CD4-positive, alpha-beta T cell treated with Interleukin-21 for 1 hour (primary cell): ENCODE data around the gene APBB2.
"Not testable (repeated sequence)": the region's sequence is repeated elsewhere in the genome, so short reads cannot be mapped to it uniquely, and the experiment has no call there.

ENCODE experiments used
- DNase-seq: peaks from one replicate; pipeline ENCODE4 v3.0.0-alpha.2; 2020

APBB2 gene

DNA sequence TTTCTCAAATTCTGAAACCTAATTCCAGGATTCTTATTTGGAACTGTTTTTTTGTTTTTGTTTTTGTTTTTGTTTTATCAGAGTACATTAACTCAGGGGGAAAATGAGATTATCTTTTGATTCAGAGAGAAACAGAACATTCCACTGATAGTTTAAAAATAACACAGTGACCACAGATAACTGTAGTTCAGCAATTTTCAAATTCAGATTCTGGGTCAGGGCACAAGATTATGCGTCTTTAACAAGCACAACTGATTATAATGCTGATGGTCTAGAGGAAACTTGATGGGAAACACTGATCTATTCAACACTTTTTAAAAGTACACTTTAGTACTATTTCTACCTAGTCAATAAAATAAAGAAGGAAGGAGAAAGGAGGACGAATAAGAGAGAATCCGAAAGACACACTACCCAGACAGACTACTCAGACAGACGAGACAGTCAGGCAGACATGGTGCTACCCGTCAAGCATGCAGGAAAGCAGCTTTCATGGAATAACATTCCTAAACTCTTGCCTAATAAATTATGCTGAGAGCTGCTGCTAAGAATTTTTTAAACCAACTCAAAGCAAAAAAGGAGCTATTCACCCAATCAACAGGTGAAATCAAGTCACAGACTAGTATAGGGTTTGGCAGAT, 59.0 kb downstream of the APBB2 start:
- no peak for DNase-seq

DNA sequence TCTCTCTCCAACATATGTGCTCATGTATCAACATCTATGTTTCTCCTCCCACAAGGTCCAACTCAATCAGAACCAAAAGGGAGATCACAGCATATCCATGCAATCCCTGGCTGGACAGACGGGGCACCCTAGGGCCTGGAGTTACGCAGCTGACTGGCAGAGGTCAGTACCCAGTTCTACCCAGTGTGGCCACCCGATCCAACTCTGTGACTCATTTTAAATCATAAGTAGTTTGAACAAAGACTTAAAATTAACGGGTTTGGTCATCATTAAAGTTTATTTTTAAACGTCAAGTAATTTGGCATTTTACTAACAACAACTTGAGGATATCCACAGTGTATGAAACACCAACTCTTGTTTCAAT, 59.5 kb downstream of the APBB2 start:
- no peak for DNase-seq

DNA sequence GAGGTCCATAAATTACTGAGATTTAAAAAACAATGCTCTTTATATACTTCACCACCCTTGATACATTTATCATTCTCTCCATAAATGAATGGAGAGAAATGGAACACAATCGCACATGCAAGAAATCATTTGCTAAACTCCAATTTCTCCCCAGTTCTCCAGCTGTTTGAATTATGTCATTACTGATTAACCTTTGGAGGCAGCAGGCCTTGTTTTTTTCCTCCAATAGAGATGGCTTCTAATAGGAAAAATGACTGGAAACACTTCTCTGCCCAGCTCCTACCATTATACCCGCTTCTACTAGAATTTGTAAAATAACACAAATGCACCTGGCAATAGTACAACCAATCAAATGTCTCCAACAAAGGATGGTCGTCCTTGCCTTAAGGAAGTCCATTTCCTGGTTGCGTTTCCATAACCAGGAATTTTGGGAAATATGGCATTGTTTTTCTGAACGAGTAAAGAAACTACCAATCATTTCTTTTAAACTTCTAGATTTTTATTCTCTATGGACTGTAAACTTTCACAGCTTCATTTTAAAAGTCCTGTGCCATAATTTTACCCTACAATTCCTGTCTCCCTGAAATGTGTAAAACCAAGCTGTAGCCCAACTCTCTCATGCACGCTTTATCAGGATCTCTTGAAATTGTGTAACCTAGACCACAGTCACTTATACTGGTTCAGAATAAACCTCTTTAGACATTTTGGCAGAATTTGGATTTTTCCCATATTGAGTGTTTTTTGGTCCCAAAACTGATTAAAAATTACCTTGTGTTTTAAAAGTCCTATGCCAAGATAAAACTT, 60.1 kb downstream of the APBB2 start:
- DNase-seq = no peak

DNA sequence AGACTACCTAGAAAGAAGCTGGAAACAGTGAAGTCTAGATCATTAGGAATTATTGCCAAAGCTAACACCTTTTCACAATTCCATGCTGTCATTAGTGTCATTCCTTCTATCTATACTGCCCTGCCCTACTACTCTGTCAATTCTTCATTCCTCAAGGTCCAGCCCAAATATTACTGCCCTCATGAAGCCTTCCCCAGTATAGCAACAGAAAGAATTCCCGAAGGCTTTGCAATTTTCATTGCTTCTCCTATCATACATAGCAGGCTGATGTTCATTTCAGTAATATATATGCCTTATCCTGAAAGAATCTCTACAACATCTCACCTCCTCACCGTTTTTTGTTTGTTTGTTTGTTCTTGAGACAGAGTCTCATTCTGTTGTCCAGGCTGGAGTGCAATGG, 63.9 kb downstream of the APBB2 start:
- DNase-seq = no peak

DNA sequence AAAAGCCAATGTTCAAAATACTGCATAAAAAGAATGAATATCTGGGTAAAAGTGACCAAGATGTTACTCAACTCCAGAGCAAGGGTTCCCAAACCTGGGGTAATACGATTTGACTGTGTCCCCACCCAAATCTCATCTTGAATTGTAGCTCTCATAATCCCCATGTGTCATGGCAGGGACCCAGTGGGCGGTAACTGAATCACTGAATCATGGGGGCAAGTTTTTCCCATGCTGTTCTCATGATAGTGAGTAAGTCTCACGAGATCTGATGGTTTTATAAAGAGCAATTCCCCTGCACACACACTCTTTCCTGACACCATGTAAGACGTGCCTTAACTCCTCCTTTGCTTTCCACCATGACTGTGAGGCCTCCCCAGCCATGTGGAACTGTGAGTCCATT, 64.8 kb downstream of the APBB2 start:
- not testable (repeated sequence) for DNase-seq

DNA sequence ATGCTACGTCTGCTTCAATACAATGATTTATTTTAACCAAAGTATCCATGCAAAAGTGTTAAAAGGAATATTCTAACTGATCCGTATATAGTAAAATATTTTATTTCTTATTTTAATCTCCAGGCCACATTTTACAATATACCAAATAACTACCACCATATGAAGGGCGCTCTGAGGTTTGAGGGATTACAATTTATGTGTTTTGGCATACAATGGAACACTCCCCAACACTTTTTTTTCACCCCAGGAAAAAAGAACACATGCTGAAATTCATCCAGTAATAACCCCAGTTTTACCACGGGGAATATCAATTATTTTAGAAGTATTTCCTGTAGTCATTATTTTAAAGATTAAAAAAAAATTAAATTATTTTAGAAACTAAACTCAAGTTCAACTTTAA, 65.4 kb downstream of the APBB2 start:
- DNase-seq = no peak

DNA sequence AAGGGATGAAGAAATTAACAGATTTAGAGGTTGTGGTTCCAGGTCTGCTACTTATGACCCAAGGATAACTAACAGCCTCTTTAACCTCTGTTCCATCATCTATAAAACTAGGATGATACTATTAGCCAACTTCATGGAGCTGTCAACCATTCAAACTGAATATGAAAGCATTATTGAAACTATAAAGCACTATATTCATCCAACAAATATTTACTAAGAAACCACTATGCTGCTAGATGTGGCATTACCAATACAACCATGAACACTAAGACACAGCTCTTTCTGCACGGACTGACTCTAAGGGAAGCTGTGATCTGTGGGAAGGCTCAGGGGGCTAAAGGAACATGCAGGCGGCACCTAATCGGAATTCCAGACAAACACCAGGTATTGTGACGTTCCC, 66.0 kb downstream of the APBB2 start:
- DNase-seq = no peak

DNA sequence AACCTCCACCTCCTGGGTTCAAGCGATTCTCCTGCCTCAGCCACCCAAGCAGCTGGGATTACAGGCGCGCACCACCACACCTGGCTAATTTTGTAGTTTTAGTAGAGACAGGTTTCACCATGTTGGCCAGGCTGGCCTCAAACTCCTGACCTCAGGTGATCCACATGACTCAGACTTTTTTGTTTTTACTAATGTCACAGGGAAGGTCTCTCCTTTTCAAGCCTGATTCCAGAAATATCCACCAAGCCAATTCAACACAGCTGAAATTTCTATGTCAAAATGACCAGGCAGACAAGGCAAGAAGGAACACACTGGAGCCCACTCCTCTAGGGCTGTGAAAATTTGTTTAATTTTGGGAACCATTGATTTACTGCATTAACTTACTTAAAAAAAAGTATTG, 66.8 kb downstream of the APBB2 start:
- DNase-seq = not testable (repeated sequence)

DNA sequence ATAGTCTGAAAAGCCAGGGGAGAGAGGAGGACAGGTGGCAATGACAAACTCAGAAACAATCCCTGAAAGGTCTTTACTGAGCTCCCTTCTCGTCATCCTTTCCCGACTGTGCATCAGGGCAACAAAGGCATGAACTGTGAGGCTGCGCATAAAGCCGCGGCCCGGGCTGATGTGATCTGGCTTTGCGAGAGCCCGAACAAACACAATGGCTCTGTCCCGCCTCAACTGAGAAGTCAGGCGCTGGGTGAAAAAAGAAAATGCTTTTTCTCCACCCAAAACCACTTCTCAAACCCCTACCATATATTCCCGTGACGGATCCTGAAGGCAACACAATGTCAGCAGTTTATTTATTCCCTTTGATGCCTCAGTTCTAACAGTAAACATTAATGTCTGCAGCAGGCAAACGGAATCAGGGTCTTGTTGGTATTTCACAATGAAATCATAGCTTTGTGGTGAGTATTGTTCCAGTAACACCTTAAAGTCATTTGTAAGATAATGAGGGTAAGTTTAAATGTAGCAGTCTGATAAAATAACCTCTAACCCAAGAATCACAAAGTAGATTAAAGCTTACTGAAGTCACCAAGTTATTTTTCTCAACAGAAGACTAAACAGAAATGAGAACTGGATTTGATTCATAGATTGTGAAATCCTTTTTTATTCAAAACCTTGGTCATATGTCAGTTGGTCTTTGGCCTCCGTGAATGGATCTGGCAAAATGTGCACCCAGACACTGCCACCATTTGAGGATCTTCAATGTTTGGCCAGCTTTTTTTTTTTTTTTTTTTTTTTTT, 67.4 kb downstream of the APBB2 start:
- DNase-seq = no peak

DNA sequence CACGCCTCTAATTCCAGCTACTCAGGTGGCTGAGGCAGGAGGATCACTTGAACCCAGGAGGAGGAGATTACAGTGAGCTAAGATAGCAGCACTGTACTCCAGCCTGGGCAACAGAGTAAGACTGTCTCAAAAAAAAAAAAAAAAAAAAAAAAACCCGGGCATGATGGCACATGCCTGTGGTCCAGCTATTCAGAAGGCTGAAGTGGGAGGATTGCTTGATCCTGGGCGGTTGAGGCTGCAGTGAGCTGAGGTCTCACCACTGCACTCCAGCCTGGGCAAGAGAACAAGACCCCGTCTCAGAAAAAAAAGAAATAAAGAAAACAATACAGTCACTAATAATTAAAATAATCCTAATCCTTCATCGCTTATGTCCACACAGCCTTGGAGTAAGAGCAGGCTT, 68.1 kb downstream of the APBB2 start:
- DNase-seq = no peak

DNA sequence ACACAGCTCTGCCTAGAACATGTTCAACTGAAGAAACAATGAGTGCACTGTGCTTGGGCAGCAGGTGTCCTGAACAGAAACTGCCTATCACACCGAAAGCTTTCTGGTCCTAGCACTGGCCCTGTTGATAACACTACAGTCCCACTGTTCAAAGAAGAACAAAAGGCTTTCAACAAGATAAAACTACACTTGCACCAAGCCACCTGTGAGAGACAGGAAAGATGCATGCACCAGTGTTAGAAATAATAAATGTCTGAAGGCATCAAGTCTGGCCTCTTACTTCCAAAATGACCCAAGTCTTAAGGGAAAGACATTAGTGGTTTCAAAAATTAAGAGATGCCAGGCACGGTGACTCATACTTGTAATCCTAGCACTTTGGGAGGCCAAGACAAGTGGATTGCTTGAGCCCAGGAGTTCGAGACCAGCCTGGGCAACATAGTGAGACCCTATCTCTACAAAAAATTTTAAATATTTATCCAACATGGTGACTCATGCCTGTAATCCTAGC, 68.7 kb downstream of the APBB2 start:
- DNase-seq = no peak

DNA sequence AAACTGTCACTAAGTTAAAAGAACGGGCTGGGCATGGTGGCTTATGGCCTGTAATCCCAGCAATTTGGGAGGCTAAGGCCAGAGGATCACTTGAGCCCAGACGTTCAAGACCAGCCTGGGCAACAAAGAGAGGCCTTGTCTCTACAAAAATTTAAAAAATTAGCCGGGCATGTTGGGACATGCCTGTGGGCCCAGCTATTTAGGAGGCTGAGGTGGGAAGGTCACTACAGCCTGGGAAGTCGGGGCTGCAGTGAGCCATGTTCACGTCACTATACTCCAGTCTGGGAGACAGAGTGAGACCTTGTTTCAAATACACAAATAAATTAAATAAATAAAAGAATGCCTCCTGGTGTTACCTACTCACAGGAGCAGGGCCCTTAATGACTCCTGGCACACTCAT, 69.5 kb downstream of the APBB2 start:
- DNase-seq = no peak

DNA sequence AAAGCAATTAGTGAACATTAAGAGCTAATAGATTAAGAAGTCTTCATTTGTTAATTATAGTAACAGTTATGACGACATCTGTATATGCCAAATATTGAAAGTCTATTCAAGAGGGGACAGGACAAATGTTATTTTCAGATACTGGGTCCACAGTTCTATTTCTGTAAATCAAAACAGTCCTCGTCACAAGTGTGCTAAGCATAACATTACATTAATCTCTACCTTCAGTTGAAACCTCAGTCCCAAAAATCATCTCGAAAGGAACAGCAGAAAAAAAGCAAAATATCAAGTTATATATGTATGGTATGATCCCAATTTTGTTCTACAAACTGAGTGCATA, 70.3 kb downstream of the APBB2 start:
- no peak for DNase-seq

DNA sequence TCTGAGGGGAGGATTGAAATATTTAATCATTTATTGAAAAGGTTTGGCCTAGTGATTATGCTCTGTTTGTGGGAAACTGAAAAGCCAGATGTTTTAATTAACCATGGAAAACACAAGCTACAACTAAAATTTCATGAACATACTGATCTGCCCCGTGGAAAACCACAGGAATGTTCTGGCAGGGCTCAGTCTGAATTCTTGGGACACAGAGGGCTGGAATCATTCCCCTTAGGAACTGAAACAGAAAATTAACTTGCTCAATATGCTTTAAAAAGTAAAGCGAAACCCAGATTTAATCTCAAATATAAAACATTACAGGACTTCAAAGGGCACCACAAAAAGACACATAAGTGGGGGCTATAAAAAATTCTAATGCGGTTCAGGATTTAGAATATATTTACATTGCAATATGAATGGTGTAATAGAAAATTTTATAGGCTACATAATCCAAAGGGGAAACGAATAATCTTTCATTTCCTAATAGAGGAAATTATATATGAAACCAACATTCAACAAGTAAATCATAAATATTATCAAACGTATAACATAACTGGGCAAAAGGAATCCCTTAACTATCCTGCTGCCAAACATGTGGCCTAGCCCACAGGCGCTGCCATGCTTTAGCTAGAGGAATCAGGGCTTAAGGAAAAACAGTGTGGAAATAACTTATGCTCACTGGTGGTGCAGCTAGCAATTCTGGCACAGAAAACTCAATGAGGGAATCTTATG, 70.9 kb downstream of the APBB2 start:
- no peak for DNase-seq

DNA sequence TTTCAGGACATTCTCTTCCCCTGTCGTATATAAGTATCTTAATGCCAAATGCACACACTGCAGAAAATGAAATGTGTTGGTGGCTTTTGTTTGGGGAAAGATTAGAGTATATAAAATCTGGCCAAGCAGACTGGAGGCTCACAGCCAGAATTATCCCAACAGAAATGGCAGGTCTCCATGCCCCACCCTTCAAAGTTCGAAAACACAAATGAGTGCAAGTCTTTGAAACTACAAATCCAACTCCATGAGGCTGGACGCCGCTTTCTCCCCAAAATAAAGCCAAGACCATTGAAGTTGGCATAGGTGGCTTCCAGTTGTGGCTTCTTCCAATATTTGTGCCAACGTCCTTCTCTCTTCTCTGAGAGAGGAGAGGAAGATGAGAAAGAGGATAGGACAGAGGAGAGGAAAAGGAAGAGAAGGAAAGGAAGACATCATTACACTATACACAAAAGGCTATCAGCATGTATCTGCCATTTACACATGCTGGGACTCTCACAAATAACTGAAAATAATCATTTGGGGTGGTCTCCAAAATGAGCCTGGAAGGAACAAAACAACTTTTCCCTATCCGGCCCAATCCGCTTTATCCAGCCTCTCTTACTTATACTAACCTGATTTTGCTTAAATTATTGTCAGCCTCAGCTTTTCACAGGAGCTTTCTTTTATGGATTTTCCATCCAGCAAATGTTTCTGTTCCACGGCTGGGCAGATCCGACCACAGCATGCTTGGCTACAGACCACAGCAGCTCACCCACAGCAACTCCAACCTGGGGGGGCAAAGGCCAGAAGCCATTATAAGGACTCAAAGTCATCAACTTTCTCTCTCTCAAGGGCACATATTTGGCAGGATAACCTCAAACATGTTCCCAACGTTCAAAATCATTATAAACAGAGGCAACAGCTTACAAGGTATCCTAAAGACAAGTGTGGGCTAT, 71.7 kb downstream of the APBB2 start:
- no peak for DNase-seq

DNA sequence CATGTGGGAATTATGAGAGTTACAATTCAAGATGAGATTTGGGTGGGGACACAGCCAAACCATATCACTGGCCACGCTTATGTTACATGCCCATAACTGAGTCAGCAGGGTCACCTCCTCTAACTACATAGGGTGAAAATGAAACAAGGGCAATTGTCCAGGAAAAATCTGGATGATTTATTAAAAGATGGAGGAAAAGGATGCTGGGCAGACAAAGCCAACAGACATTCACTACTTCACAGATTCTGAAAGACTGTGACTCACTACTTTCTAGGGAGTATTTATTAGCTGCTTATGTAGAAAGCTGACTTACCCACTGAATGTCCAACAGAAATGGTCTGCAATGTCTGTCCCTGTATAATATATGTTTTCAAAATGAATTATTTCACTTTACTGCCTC, 72.4 kb downstream of the APBB2 start:
- DNase-seq = no peak

DNA sequence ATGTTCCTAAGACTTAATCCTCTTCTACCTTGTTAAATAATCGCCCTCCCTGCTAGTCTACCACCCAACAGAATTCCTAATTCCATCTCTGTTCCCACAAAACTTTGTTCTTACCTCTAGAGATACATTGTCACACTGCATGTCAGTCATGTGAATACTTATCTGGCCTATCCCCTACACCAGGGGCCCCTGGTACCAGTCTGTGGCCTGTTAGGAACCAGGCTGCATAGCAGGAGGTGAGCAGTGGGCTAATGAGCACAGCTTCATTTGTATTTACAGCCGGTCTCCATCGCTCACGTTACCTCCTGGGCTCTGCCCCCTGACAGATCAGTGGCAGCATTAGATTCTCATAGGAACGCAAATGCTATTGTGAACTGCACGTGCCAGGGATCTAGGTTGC, 73.9 kb downstream of the APBB2 start:
- DNase-seq = no peak

DNA sequence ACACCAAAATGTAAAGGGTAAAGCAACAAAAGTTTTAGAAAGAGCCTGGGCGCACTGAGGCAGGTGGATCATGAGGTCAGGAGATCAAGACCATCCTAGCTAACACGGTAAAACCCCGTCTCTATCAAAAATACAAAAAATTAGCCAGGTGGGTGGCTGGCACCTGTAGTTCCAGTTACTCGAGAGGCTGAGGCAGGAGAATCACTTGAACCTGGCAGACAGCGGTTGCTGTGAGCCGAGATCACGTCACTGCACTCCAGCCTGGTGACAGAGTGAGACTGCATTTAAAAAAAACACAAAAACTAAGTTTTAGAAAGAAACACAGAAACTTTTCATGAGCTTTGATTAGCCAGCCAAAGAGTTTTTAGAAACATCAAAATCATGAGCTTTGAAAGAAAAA, 76.5 kb downstream of the APBB2 start:
- no peak for DNase-seq

DNA sequence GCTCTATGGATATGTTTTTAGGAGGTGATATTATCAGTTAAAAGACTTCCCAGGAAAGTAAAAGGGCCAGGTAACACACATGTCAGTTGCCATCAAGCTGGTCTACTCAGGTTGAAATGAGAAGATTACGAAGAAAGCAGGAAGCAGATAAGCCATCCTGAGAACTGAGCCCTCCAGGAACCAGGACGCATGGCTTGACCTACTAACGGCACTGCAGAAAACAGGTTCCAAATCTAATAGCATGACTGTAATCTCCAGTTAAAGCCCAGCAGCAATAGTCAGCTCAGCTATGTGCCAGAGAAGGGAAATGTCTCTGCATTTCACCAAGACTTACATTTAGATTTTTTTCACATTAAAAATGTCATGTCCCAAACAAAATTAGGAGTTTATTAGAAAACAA, 77.9 kb downstream of the APBB2 start:
- DNase-seq = no peak

DNA sequence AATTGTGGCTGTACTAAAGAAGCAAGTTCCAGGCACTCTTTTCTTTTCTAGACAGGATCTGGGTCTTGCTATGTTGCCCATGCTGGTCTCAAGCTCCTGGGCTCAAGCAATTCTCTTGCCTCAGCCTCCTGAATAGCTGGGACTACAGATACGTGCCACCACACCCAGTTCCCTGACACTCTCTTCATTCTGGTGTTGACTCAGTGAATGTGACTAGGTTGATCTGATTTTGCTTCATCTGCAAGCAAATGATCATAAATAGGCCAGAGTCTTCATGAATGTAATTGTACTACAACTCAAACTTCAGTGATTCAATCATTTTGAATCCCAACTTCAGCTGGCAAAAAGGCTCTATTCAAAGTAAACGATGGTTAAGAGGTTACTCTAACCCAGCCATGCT, 78.5 kb downstream of the APBB2 start:
- DNase-seq = no peak

DNA sequence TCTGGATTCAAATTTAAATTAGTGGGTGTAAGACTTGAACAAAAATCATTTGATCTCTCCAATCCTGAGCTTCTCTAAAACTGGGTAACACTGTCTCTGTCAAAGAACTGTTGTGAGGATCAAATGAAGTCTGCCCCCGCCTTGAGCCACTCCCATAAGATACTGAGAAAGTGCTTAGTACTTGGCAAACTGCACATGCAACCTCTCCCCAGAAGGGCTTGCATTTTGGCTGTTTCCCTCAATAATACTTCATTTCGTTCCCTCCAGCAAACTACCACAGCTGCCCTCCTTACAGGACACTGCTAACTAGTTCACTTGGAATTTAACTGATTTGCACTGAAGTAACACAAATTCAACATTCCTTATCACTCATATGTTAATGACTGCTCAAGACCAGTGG, 79.8 kb downstream of the APBB2 start:
- no peak for DNase-seq

DNA sequence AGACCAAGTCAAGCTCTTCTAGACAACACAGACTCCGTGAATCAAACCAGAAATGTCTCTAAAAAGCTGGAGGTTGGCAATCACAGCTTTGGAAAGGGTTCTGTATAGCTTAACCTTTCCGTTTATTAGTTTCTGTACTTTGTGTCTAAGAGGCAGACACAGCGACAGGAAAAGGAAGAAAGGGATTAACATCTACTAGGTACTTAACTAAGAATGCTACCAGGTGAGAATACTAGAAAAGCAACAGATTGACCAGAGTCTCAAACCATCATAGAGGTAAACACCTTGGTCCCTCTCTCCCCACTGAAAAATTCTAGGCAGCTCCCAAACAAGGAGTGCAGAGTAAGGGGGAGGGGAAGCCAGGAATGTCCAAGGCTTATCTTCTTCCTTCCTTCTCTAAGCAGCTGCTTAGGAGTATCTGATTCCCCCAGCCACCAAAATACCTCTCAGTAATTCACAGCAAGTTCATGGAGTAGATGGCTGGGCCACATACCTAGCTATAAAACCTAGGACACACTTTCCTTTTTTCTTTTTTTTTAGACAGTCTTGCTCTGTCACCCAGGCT, 80.8 kb downstream of the APBB2 start:
- no peak for DNase-seq
